GM18870 (cell line): Measurements from ENCODE around the gene PLCD1.

Experiments
- ATAC-seq: cut with Tn5 transposase; IDR thresholded peaks from one replicate; pipeline ENCODE4 v1.9.1; 2021; ENCODE audit warnings: moderate library complexity; ENCODE audit not compliant: unreplicated experiment

PLCD1 gene

GRCh38 chr3:38017445-38018295, 11.8 kb downstream of the PLCD1 start:
- ATAC-seq: no peak

GRCh38 chr3:38016847-38017444, 12.5 kb downstream of the PLCD1 start:
- ATAC-seq: no peak

- ATAC-seq: no peak
These were observed 13.0 kb downstream of the PLCD1 start for GRCh38 chr3:38016410-38016809.

GRCh38 chr3:38015984-38016383, 13.5 kb downstream of the PLCD1 start:
- no peak for ATAC-seq

- no peak for ATAC-seq
These were observed 14.0 kb downstream of the PLCD1 start for GRCh38 chr3:38015485-38015884.

GRCh38 chr3:38011111-38011510, 18.3 kb downstream of the PLCD1 start:
- no peak for ATAC-seq

GRCh38 chr3:38009807-38010591, 19.4 kb downstream of the PLCD1 start:
- no peak for ATAC-seq

GRCh38 chr3:38008971-38009580, 20.4 kb downstream of the PLCD1 start:
- ATAC-seq: no peak

GRCh38 chr3:38008191-38008701, 21.2 kb downstream of the PLCD1 start:
- no peak for ATAC-seq

GRCh38 chr3:38007754-38008090, 21.7 kb downstream of the PLCD1 start:
- no peak for ATAC-seq

- no peak for ATAC-seq
These were observed 22.9 kb downstream of the PLCD1 start for GRCh38 chr3:38006445-38006995.

GRCh38 chr3:38006031-38006430, 23.4 kb downstream of the PLCD1 start:
- no peak for ATAC-seq

- ATAC-seq: no peak
These were observed 24.1 kb downstream of the PLCD1 start for GRCh38 chr3:38005076-38006020.

- ATAC-seq: no peak
These were observed 24.9 kb downstream of the PLCD1 start for GRCh38 chr3:38004415-38005075.

- ATAC-seq: no peak
These were observed 25.5 kb downstream of the PLCD1 start for GRCh38 chr3:38003817-38004414.

GRCh38 chr3:38003371-38003816, 26.0 kb downstream of the PLCD1 start:
- ATAC-seq: no peak

- no peak for ATAC-seq
These were observed 26.5 kb downstream of the PLCD1 start for GRCh38 chr3:38002940-38003339.

GRCh38 chr3:38002291-38002876, 27.1 kb downstream of the PLCD1 start:
- ATAC-seq: no peak
